SK-N-SH treated with all-trans-retinoic acid at 6 μM for 48 hours (cell line): ENCODE data around the gene PLD3.

ENCODE experiments used
- ATAC-seq: fragments of 200-7000 bp; cut with Tn5 transposase; 3 replicates; pipeline ENCODE4 v1.9.1; 2020; ENCODE audit warnings: mild to moderate bottlenecking, moderate library complexity
- ARNTL ChIP-seq: fragments of 450-650 bp; formaldehyde crosslinking; IDR thresholded peaks from 2 replicates; pipeline ENCODE4 v1.5.0; 2020; ENCODE audit warnings: low read depth, mild to moderate bottlenecking, moderate library complexity, borderline replicate concordance
- BACH2 ChIP-seq: fragments of 250-450 bp; sonication (Bioruptor Pico); IDR thresholded peaks from 2 replicates; pipeline ENCODE4 v1.9.0; 2021; ENCODE audit warnings: mild to moderate bottlenecking, borderline replicate concordance
- CSDC2 ChIP-seq: fragments of 250-450 bp; sonication (Bioruptor Pico); IDR thresholded peaks from 2 replicates; pipeline ENCODE4 v1.5.0; 2020; ENCODE audit warnings: mild to moderate bottlenecking, moderate library complexity
- GLIS3 ChIP-seq: fragments of 250-450 bp; sonication (Bioruptor Pico); IDR thresholded peaks from 2 replicates; pipeline ENCODE4 v1.5.0; 2020; ENCODE audit warnings: mild to moderate bottlenecking, moderate library complexity
- ISL1 ChIP-seq: fragments of 250-450 bp; sonication (Bioruptor Pico); IDR thresholded peaks from 2 replicates; pipeline ENCODE4 v2.1.2; 2022; ENCODE audit warnings: mild to moderate bottlenecking, moderate library complexity
- OSR1 ChIP-seq: fragments of 250-450 bp; sonication (Bioruptor Pico); IDR thresholded peaks from 2 replicates; pipeline ENCODE4 v1.8.0; 2022; ENCODE audit warnings: moderate library complexity, mild to moderate bottlenecking, inconsistent platforms
- PPARA ChIP-seq: fragments of 250-450 bp; sonication (Bioruptor Pico); IDR thresholded peaks from 2 replicates; pipeline ENCODE4 v1.5.0; 2020; ENCODE audit warnings: mild to moderate bottlenecking, borderline replicate concordance
- RARB ChIP-seq: fragments of 250-450 bp; sonication (Bioruptor Pico); IDR thresholded peaks from 2 replicates; pipeline ENCODE4 v1.8.0; 2021; ENCODE audit warnings: mild to moderate bottlenecking, moderate library complexity
- SNAI2 ChIP-seq: fragments of 250-450 bp; sonication (Bioruptor Pico); IDR thresholded peaks from 2 replicates; pipeline ENCODE4 v1.5.0; 2020; ENCODE audit warnings: mild to moderate bottlenecking, moderate library complexity
- TCF4 ChIP-seq: fragments of 250-450 bp; sonication (Bioruptor Pico); IDR thresholded peaks from 2 replicates; pipeline ENCODE4 v1.8.0; 2021; ENCODE audit warnings: mild to moderate bottlenecking, moderate library complexity, borderline replicate concordance
- TOX ChIP-seq: fragments of 250-450 bp; sonication (Bioruptor Pico); IDR thresholded peaks from 2 replicates; pipeline ENCODE4 v1.8.0; 2021; ENCODE audit warnings: mild to moderate bottlenecking, moderate library complexity, borderline replicate concordance
- ZC3H10 ChIP-seq: fragments of 250-450 bp; sonication (Bioruptor Pico); IDR thresholded peaks from 2 replicates; pipeline ENCODE4 v1.5.1; 2021; ENCODE audit warnings: mild to moderate bottlenecking, moderate library complexity
- ZFP3 ChIP-seq: fragments of 250-450 bp; sonication (Bioruptor Pico); IDR thresholded peaks from 2 replicates; pipeline ENCODE4 v1.5.0; 2020; ENCODE audit warnings: mild to moderate bottlenecking, moderate library complexity
- ZNF565 ChIP-seq: fragments of 450-650 bp; formaldehyde crosslinking; conservative IDR thresholded peaks from 2 replicates; pipeline ENCODE4 v1.5.0; 2020; ENCODE audit warnings: low read depth, mild to moderate bottlenecking, moderate library complexity
- ZNF70 ChIP-seq: fragments of 450-650 bp; formaldehyde crosslinking; IDR thresholded peaks from 2 replicates; pipeline ENCODE4 v1.5.0; 2020; ENCODE audit warnings: mild to moderate bottlenecking, moderate library complexity
- ZNF8 ChIP-seq: fragments of 450-650 bp; formaldehyde crosslinking; IDR thresholded peaks from 2 replicates; pipeline ENCODE4 v1.5.0; 2020; ENCODE audit warnings: mild to moderate bottlenecking, moderate library complexity
- TF ChIP-seq, protein P1 (sequence below): fragments of 250-450 bp; sonication (Bioruptor Pico); IDR thresholded peaks from 2 replicates; pipeline ENCODE4 v1.8.0; 2020; ENCODE audit warnings: mild to moderate bottlenecking, moderate library complexity, borderline replicate concordance
- TF ChIP-seq, protein P2 (sequence below): fragments of 250-450 bp; sonication (Bioruptor Pico); IDR thresholded peaks from 2 replicates; pipeline ENCODE4 v1.5.1; 2020; ENCODE audit warnings: low read depth, mild to moderate bottlenecking, moderate library complexity
- TF ChIP-seq, protein P3 (sequence below): fragments of 250-450 bp; sonication (Bioruptor Pico); IDR thresholded peaks from 2 replicates; pipeline ENCODE4 v1.5.1; 2021; ENCODE audit warnings: mild to moderate bottlenecking, moderate library complexity
- TF ChIP-seq, protein P4 (sequence below): fragments of 250-450 bp; sonication (Bioruptor Pico); IDR thresholded peaks from 2 replicates; pipeline ENCODE4 v1.8.0; 2021; ENCODE audit warnings: low read depth, mild to moderate bottlenecking, moderate library complexity, borderline replicate concordance
- TF ChIP-seq, protein P5 (sequence below): fragments of 250-450 bp; sonication (Bioruptor Pico); IDR thresholded peaks from 2 replicates; pipeline ENCODE4 v1.5.0; 2020; ENCODE audit warnings: mild to moderate bottlenecking, moderate library complexity

The PLD3 gene

DNA sequence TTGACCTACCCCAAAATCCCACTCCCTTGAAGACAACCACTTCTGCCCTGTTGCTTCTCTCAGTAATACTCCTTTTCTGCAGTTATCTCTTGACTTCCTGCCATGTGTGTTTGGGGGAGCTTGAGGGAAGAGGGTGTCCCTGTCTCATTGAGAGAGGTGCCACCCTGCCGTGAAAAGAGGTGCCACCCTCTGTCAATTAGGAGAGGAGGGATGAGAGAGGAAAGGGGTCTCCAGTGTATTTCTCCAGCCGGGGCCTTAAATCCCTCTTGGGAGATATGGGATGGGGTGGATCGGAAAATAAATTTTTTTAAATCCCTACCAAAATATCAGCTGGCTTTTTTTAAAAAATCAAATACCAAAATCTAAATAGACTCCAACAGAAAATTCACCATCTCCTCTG is 16.5 kb downstream of the PLD3 start (continued):
- TF ChIP-seq, protein P1, sequence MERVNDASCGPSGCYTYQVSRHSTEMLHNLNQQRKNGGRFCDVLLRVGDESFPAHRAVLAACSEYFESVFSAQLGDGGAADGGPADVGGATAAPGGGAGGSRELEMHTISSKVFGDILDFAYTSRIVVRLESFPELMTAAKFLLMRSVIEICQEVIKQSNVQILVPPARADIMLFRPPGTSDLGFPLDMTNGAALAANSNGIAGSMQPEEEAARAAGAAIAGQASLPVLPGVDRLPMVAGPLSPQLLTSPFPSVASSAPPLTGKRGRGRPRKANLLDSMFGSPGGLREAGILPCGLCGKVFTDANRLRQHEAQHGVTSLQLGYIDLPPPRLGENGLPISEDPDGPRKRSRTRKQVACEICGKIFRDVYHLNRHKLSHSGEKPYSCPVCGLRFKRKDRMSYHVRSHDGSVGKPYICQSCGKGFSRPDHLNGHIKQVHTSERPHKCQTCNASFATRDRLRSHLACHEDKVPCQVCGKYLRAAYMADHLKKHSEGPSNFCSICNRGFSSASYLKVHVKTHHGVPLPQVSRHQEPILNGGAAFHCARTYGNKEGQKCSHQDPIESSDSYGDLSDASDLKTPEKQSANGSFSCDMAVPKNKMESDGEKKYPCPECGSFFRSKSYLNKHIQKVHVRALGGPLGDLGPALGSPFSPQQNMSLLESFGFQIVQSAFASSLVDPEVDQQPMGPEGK (CRISPR knock-in tag): no peak
- TF ChIP-seq PPARA (CRISPR knock-in tag): no peak
- no peak for TF ChIP-seq ZFP3 (CRISPR knock-in tag)

DNA sequence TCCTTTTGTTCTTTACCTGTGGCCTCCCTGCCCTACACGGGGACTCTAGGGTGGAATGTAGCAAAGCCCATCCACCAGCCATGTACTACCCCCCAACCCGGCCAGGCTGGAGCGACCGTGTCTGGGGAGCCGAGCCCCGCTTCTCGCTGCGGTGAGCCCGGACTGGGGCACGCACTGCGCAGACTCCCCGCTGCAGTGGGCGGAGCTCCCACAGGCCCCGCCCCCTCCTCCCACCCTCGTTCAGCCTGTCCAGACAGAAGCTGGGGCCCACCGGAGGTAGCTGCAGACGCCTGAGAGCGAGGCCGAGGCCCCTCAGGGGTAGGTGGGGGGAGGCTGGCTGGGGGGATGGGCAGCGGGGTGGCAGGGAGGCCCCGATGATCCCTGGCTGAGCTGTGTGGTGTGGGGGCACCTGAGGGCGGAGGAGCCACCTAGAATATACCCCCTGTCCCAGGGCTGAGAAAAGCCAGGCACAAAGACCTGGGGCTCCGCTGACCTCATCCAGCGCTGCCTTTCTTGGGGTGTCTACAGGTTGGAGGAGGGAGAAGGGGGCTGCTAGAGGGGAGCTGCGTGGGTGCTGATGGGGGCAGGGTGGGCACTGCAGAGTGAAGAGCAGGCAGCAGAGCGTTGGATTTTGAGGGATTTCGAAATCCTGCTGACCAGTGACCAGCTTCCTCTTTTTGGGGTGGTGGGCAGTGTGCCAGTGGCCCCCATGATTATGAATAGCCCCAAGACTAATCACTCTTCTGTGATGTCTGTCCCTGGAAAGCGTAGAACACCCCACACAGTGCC is 17.3 kb downstream of the PLD3 start:
- peak; percentile 96 for ATAC-seq
- TF ChIP-seq OSR1 (no peak), SNAI2 (CRISPR knock-in tag) (no peak), ARNTL (CRISPR knock-in tag) (no peak), ZC3H10 (no peak)

DNA sequence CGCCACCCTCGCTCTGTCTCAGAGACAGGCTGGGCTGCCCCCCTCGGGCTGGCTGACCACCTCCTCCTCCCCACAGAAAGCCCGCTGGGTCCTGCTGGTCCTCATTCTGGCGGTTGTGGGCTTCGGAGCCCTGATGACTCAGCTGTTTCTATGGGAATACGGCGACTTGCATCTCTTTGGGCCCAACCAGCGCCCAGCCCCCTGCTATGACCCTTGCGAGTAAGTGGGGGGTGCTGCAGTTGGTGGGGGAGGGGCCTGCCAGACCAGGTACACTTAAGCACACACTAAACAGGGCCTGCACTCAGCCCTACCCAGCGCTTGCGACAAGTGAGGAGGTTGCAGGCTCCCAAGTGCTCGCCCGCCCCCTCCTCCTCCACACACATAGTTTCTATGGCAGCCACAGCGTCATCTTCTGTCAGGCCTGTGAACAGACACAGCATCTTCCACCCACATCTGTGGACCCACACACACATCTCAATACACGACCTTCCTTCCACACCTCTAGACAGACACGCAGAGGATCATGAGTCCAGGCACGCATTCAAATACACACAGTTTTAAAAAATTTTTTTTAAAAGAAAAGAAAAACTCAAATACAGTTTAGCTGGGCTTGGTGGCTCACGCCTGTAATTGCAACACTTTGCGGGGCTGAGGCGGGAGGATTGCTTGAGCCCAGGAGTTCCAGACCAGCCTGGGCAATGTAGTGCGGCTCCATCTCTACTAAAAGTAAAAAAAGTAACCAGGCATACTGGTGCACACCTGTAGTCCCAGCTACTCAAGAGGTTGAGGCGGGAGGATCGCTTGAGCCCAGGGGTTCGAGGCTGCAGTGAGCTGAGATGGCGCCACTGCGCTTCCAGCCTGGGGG is 18.4 kb downstream of the PLD3 start:
- ATAC-seq: peak; percentile 18
- no peak for TF ChIP-seq CSDC2 (CRISPR knock-in tag)
- no peak for TF ChIP-seq TCF4 (CRISPR knock-in tag)
- no peak for TF ChIP-seq ZNF8 (CRISPR knock-in tag)
- no peak for TF ChIP-seq PPARA (CRISPR knock-in tag)
- TF ChIP-seq GLIS3 (CRISPR knock-in tag): no peak
- no peak for TF ChIP-seq SNAI2 (CRISPR knock-in tag)
- TF ChIP-seq TOX (CRISPR knock-in tag): no peak
- TF ChIP-seq, protein P1 (CRISPR knock-in tag): no peak
- TF ChIP-seq ZNF70 (CRISPR knock-in tag): no peak
- no peak for TF ChIP-seq ZNF565 (CRISPR knock-in tag)

DNA sequence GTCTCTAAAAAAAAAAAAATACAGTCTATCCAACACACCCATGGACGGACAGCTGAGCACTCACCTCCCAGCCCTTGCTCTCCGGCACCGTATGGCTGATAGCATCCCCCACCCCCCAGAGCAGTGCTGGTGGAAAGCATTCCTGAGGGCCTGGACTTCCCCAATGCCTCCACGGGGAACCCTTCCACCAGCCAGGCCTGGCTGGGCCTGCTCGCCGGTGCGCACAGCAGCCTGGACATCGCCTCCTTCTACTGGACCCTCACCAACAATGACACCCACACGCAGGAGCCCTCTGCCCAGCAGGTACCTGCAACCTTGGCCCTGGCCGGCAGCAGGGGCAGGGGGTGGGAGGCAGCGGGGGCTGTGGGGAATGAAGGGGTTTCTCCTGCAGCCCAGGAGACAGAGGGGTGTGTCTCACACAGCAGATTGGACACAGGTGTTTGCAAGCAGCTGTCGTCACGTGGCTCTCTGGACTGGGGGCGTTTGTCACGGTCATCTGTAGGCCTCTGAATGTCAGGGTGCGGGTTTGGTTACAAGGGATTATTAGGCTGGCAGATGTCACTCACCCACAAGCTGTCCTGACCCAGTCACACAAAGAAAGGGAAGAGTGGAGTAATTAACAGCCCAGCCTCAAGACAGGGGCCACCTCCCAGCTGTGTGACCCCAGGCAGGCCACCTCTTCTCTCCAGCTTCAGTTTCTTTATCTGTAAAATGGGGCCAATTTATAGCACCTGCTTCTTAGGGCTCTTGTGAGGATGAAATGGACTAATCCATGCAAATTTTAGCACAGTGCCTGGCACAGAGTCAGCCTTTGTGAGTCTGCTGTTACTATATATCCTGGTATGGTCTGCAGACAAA is 19.3 kb downstream of the PLD3 start:
- ATAC-seq: no peak
- TF ChIP-seq ZNF8 (CRISPR knock-in tag) (no peak), BACH2 (no peak), RARB (CRISPR knock-in tag) (no peak), ZC3H10 (no peak), ISL1 (no peak), CSDC2 (CRISPR knock-in tag) (no peak), ZFP3 (CRISPR knock-in tag) (no peak), ZNF565 (CRISPR knock-in tag) (no peak), SNAI2 (CRISPR knock-in tag) (no peak), TCF4 (CRISPR knock-in tag) (no peak), TOX (CRISPR knock-in tag) (no peak), OSR1 (no peak)
- TF ChIP-seq, protein P2, sequence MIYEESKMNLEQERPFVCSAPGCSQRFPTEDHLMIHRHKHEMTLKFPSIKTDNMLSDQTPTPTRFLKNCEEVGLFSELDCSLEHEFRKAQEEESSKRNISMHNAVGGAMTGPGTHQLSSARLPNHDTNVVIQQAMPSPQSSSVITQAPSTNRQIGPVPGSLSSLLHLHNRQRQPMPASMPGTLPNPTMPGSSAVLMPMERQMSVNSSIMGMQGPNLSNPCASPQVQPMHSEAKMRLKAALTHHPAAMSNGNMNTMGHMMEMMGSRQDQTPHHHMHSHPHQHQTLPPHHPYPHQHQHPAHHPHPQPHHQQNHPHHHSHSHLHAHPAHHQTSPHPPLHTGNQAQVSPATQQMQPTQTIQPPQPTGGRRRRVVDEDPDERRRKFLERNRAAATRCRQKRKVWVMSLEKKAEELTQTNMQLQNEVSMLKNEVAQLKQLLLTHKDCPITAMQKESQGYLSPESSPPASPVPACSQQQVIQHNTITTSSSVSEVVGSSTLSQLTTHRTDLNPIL (CRISPR knock-in tag): no peak
- TF ChIP-seq, protein P3, sequence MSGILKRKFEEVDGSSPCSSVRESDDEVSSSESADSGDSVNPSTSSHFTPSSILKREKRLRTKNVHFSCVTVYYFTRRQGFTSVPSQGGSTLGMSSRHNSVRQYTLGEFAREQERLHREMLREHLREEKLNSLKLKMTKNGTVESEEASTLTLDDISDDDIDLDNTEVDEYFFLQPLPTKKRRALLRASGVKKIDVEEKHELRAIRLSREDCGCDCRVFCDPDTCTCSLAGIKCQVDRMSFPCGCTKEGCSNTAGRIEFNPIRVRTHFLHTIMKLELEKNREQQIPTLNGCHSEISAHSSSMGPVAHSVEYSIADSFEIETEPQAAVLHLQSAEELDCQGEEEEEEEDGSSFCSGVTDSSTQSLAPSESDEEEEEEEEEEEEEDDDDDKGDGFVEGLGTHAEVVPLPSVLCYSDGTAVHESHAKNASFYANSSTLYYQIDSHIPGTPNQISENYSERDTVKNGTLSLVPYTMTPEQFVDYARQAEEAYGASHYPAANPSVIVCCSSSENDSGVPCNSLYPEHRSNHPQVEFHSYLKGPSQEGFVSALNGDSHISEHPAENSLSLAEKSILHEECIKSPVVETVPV (CRISPR knock-in tag): no peak
- TF ChIP-seq, protein P4, sequence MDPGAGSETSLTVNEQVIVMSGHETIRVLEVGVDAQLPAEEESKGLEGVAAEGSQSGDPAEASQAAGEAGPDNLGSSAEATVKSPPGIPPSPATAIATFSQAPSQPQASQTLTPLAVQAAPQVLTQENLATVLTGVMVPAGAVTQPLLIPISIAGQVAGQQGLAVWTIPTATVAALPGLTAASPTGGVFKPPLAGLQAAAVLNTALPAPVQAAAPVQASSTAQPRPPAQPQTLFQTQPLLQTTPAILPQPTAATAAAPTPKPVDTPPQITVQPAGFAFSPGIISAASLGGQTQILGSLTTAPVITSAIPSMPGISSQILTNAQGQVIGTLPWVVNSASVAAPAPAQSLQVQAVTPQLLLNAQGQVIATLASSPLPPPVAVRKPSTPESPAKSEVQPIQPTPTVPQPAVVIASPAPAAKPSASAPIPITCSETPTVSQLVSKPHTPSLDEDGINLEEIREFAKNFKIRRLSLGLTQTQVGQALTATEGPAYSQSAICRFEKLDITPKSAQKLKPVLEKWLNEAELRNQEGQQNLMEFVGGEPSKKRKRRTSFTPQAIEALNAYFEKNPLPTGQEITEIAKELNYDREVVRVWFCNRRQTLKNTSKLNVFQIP (CRISPR knock-in tag): no peak
- TF ChIP-seq, protein P5, sequence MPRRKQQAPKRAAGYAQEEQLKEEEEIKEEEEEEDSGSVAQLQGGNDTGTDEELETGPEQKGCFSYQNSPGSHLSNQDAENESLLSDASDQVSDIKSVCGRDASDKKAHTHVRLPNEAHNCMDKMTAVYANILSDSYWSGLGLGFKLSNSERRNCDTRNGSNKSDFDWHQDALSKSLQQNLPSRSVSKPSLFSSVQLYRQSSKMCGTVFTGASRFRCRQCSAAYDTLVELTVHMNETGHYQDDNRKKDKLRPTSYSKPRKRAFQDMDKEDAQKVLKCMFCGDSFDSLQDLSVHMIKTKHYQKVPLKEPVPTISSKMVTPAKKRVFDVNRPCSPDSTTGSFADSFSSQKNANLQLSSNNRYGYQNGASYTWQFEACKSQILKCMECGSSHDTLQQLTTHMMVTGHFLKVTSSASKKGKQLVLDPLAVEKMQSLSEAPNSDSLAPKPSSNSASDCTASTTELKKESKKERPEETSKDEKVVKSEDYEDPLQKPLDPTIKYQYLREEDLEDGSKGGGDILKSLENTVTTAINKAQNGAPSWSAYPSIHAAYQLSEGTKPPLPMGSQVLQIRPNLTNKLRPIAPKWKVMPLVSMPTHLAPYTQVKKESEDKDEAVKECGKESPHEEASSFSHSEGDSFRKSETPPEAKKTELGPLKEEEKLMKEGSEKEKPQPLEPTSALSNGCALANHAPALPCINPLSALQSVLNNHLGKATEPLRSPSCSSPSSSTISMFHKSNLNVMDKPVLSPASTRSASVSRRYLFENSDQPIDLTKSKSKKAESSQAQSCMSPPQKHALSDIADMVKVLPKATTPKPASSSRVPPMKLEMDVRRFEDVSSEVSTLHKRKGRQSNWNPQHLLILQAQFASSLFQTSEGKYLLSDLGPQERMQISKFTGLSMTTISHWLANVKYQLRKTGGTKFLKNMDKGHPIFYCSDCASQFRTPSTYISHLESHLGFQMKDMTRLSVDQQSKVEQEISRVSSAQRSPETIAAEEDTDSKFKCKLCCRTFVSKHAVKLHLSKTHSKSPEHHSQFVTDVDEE: no peak
